H1 (cell line): ENCODE measurements around the gene COL19A1. TPM values are rescaled to one million over a fixed set of nuclear protein-coding genes. Genes with fewer than 3 reads are reported as not detected.

Experiments used
- BRCA1 ChIP-seq: IDR thresholded peaks from 2 replicates; pipeline ENCODE4 v1.6.1; 2012; ENCODE audit warnings: low read depth, low read length, improper control_type of control experiment
- CEBPB ChIP-seq: IDR thresholded peaks from 2 replicates; pipeline ENCODE4 v1.6.1; 2012; ENCODE audit warnings: low read depth, low read length
- HDAC6 ChIP-seq: IDR thresholded peaks from one replicate; pipeline ENCODE4 v1.7.1; 2012; ENCODE audit warnings: low read depth, mild to moderate bottlenecking, inconsistent platforms, low read length, moderate library complexity
- KDM5A ChIP-seq: fragments of 200-600 bp; IDR thresholded peaks from 2 replicates; pipeline ENCODE4 v1.7.1; 2012; ENCODE audit warnings: mild to moderate bottlenecking, low read length, inconsistent platforms, mixed read lengths
- POU5F1 ChIP-seq: IDR thresholded peaks from 2 replicates; pipeline ENCODE4 v1.6.1; 2011; ENCODE audit warnings: low read depth, mild to moderate bottlenecking, low read length, moderate library complexity
- polyA plus RNA-seq, 7 experiments: library from polyadenylated mRNA; depleted of rRNA in 3 of 7; stranded (reverse) in 5 of 7; unstranded in 2 of 7; fragments of >200 nt in 5 of 7; fragments of 200-250 nt in 2 of 7; gene quantifications; 1 replicate in 5 of 7; 2 replicates in 1 of 7; 4 replicates in 1 of 7; pipeline versions ENCODE4 v1.2.1 to v1.2.3, GENCODE V29; 2011 to 2013; ENCODE audit warnings: missing spikeins in 2 of 7, mixed read lengths in 2 of 7
- total RNA-seq: library from RNA; stranded (reverse); fragmentation: NEBNext Ultra II Directional; extraction: Animal tissue kit (Norgen Biotek cat#: 25700); gene quantifications from 2 replicates; pipeline ENCODE4 v1.2.1, GENCODE V29; 2021

COL19A1 gene
- total and polyA plus RNA-seq, 2 of the 8 experiments (the other 6 are each of a cell fraction or from before 2014, with no cell fraction given): not detected

DNA sequence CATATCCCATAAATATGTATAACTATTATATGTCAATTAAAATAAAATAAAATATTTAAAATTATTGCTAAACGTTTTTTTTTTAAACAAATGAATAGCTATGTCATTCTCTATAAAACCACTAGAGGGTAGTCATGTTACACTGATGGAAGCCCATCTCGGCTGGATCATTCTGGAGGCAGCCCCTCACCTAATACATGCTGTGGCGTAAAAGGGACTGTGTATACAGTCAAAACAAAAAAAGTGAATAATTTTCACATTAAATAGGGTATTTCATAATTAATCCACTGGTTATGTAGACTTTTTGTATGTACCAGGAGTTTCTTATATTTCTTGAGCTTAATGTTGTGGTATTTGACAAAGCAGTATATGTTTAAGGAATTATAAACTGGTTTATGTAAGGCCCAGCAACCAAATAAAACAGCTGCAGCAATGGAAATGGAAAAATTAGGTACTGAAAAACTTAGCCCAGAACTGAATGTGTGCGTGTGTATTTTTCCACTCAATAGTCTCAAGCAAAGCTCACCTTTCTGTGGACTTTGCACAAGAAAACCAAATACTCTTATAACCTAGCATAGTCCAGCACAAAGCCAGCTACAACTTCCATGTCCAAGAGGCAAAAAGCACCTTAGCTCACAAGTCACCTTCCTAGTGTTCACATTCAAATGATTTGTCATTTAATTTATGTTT lies 354.8 kb downstream of the COL19A1 start (continued):
- no peak for TF ChIP-seq BRCA1
- no peak for TF ChIP-seq HDAC6
- no peak for TF ChIP-seq CEBPB
- TF ChIP-seq KDM5A: no peak
- no peak for TF ChIP-seq POU5F1
